Measurements from ENCODE around the gene IGSF23. TPM values are rescaled to one million over a fixed set of nuclear protein-coding genes. Genes with fewer than 3 reads are reported as not detected.
A peak's percentile ranks its signal among the peaks of the same experiment; 100 is the strongest.

The IGSF23 gene
- total and polyA plus RNA-seq, 4 donors, result 0.47 to 11.4 (median 3.3) TPM

DNA sequence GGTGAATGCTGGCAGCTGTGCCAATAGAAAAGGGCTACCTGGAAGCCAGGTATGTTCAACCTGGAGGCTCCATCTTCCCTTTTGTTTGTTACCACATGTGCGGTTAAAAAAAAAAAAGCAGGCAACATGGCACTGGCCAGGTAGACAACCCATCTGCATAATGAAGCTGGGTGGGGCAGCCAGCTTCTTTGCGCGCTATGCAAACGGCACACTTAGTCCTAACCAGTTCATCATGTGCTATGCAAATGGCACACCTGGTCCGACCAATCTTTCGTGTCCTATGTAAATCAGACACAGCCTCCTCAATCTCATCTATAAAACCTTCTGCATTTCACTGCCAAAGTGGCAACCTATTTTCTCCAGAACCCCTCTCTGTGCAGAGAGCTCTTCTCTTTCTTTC is 11.3 kb upstream of the IGSF23 start:
- no peak overlapping the region for H3K4me3 ChIP-seq (ENCODE audit: low read depth in 1 of 3, low read length in 3 of 3)
- 92% methylated on average over 6 of the region's 6 CpGs for WGBS
- H3K27ac ChIP-seq (ENCODE audit: low read depth in 1 of 2, low read length in 2 of 2), result no peak overlapping the region
- no peak for TF ChIP-seq YY1 (IDR thresholded peaks at IDR 0.05)
- TF ChIP-seq TAF1 (conservative IDR thresholded peaks at IDR 0.05), result no peak
- no peak for TF ChIP-seq FOXA2 (IDR thresholded peaks at IDR 0.05)
- TF ChIP-seq SP1 (IDR thresholded peaks at IDR 0.05), result no peak
- no peaks in the 10 kb centered on the region for H3K9me3 ChIP-seq (ENCODE audit: control insufficient read depth in 4 of 4, low read length in 3 of 4)
- no peaks in the 10 kb centered on the region for H3K36me3 ChIP-seq (ENCODE audit: control insufficient read depth in 4 of 4, insufficient read depth in 3 of 4, low read depth in 1 of 4, low read length in 3 of 4)
- DNase-seq (ENCODE audit: low spot score), result no peak
- no peaks in the 10 kb centered on the region for H3K27me3 ChIP-seq (ENCODE audit: control insufficient read depth in 4 of 4, insufficient read depth in 4 of 4, low read length in 3 of 4)
- peaks cover 0 to 3% (median 3%) of the 10 kb centered on the region in 4 donors for H3K4me1 ChIP-seq (ENCODE audit: control insufficient read depth in 4 of 4, insufficient read depth in 4 of 4, low read length in 3 of 4)
- H3K9ac ChIP-seq (ENCODE audit: low read depth in 1 of 2, low read length in 2 of 2), result no peak overlapping the region

- TF ChIP-seq GABPA (IDR thresholded peaks at IDR 0.05 in 1 of 2, conservative IDR thresholded peaks at IDR 0.05 in 1 of 2) (no peak), NR2F2 (IDR thresholded peaks at IDR 0.05) (peak; percentile 48)
- no peak for DNase-seq (ENCODE audit: low spot score)
- H3K4me1 ChIP-seq (ENCODE audit: control insufficient read depth in 4 of 4, insufficient read depth in 4 of 4, low read length in 3 of 4), result no peaks in the 10 kb centered on the region
- no peak overlapping the region for H3K9ac ChIP-seq (ENCODE audit: low read depth in 1 of 2, low read length in 2 of 2)
- H3K27me3 ChIP-seq (ENCODE audit: control insufficient read depth in 4 of 4, insufficient read depth in 4 of 4, low read length in 3 of 4), result no peaks in the 10 kb centered on the region
- H3K4me3 ChIP-seq (ENCODE audit: low read depth in 1 of 3, low read length in 3 of 3), result no peak overlapping the region
- H3K9me3 ChIP-seq (ENCODE audit: control insufficient read depth in 4 of 4, low read length in 3 of 4), result no peaks in the 10 kb centered on the region
- H3K27ac ChIP-seq (ENCODE audit: low read depth in 1 of 2, low read length in 2 of 2), result no peak overlapping the region
- WGBS, result 86% methylated on average over 8 of the region's 8 CpGs
- H3K36me3 ChIP-seq (ENCODE audit: control insufficient read depth in 4 of 4, insufficient read depth in 3 of 4, low read depth in 1 of 4, low read length in 3 of 4), result no peaks in the 10 kb centered on the region
Measured at GRCh38 chr19:44603201-44603945, 10.0 kb upstream of the IGSF23 start.

DNA sequence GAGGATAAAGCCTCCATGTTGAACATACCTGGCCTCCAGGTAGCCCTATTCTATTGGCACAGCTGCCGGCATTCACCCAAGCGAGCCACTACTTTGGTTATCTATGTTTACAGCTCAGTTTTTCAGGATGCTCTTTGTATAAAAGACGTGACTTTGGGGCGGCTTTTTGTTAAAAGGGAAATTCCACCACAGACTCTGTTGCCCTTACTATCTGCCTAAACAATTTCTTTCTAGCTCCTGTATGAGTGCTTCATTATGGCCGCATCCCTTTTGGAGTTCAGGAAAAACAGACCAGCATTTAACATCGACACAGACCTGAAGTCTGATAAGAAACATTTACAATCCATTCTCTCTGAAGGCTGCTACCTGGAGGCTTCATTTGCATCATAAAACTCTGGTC is 9.1 kb upstream of the IGSF23 start:
- H3K9me3 ChIP-seq (ENCODE audit: control insufficient read depth in 4 of 4, low read length in 3 of 4), result no peaks in the 10 kb centered on the region

More for the DNA sequence above, 9.1 kb upstream of the IGSF23 start:
- no peak overlapping the region for H3K27ac ChIP-seq (ENCODE audit: low read depth in 1 of 2, low read length in 2 of 2)
- no peak overlapping the region for H3K4me3 ChIP-seq (ENCODE audit: low read depth in 1 of 3, low read length in 3 of 3)
- 79% methylated on average over 6 of the region's 6 CpGs for whole genome bisulfite sequencing
- no peaks in the 10 kb centered on the region for H3K4me1 ChIP-seq (ENCODE audit: control insufficient read depth in 4 of 4, insufficient read depth in 4 of 4, low read length in 3 of 4)
- DNase-seq (ENCODE audit: low spot score), result no peak
- H3K9ac ChIP-seq (ENCODE audit: low read depth in 1 of 2, low read length in 2 of 2), result no peak overlapping the region
- H3K36me3 ChIP-seq (ENCODE audit: control insufficient read depth in 4 of 4, insufficient read depth in 3 of 4, low read depth in 1 of 4, low read length in 3 of 4), result no peaks in the 10 kb centered on the region
- H3K27me3 ChIP-seq (ENCODE audit: control insufficient read depth in 4 of 4, insufficient read depth in 4 of 4, low read length in 3 of 4), result no peaks in the 10 kb centered on the region
- TF ChIP-seq YY1 (IDR thresholded peaks at IDR 0.05) (no peak), ATF3 (IDR thresholded peaks at IDR 0.05) (no peak), TAF1 (conservative IDR thresholded peaks at IDR 0.05) (no peak), MAX (IDR thresholded peaks at IDR 0.05) (no peak), NR2F2 (IDR thresholded peaks at IDR 0.05) (no peak), CTCF (IDR thresholded peaks at IDR 0.05; ENCODE audit: low read depth, low read length, missing input control) (no peak), FOXA1 (IDR thresholded peaks at IDR 0.05) (no peak), EGR1 (IDR thresholded peaks at IDR 0.05; ENCODE audit: low read depth in 2 of 2) (no peak), JUND (IDR thresholded peaks at IDR 0.05) (no peak), RXRA (IDR thresholded peaks at IDR 0.05) (no peak), HNF4G (IDR thresholded peaks at IDR 0.05) (no peak), SP1 (IDR thresholded peaks at IDR 0.05) (no peak), GABPA (IDR thresholded peaks at IDR 0.05 in 1 of 2, conservative IDR thresholded peaks at IDR 0.05 in 1 of 2) (no peak), FOXA2 (IDR thresholded peaks at IDR 0.05) (no peak)
- TF ChIP-seq, protein P1, sequence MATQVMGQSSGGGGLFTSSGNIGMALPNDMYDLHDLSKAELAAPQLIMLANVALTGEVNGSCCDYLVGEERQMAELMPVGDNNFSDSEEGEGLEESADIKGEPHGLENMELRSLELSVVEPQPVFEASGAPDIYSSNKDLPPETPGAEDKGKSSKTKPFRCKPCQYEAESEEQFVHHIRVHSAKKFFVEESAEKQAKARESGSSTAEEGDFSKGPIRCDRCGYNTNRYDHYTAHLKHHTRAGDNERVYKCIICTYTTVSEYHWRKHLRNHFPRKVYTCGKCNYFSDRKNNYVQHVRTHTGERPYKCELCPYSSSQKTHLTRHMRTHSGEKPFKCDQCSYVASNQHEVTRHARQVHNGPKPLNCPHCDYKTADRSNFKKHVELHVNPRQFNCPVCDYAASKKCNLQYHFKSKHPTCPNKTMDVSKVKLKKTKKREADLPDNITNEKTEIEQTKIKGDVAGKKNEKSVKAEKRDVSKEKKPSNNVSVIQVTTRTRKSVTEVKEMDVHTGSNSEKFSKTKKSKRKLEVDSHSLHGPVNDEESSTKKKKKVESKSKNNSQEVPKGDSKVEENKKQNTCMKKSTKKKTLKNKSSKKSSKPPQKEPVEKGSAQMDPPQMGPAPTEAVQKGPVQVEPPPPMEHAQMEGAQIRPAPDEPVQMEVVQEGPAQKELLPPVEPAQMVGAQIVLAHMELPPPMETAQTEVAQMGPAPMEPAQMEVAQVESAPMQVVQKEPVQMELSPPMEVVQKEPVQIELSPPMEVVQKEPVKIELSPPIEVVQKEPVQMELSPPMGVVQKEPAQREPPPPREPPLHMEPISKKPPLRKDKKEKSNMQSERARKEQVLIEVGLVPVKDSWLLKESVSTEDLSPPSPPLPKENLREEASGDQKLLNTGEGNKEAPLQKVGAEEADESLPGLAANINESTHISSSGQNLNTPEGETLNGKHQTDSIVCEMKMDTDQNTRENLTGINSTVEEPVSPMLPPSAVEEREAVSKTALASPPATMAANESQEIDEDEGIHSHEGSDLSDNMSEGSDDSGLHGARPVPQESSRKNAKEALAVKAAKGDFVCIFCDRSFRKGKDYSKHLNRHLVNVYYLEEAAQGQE (IDR thresholded peaks at IDR 0.05), result no peak
- TF ChIP-seq, protein P2, sequence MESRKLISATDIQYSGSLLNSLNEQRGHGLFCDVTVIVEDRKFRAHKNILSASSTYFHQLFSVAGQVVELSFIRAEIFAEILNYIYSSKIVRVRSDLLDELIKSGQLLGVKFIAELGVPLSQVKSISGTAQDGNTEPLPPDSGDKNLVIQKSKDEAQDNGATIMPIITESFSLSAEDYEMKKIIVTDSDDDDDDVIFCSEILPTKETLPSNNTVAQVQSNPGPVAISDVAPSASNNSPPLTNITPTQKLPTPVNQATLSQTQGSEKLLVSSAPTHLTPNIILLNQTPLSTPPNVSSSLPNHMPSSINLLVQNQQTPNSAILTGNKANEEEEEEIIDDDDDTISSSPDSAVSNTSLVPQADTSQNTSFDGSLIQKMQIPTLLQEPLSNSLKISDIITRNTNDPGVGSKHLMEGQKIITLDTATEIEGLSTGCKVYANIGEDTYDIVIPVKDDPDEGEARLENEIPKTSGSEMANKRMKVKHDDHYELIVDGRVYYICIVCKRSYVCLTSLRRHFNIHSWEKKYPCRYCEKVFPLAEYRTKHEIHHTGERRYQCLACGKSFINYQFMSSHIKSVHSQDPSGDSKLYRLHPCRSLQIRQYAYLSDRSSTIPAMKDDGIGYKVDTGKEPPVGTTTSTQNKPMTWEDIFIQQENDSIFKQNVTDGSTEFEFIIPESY (IDR thresholded peaks at IDR 0.05), result no peak

All from liver (tissue), 9 donors.